ENCODE measurements around the gene RAD51B.

DNA sequence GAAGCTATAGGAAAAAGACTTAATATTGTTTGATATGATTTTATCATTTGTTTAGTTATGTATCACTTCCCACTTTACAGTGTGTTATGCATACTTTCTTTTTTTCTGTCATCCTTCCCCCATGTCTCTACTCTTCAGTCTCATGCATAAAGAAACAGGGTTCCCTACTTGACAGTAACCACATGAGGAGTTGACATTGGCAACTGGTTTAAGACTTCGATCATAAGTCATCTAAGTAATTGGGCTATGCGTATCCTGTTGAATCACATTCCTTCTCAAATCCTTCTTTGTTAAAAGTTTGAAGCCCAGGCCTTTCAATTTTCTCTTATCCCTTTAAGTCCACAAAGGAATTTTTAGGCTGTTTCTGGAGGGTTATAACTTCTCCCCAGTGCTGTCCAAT is 358.7 kb downstream of the RAD51B start:
- TF ChIP-seq, protein P1, sequence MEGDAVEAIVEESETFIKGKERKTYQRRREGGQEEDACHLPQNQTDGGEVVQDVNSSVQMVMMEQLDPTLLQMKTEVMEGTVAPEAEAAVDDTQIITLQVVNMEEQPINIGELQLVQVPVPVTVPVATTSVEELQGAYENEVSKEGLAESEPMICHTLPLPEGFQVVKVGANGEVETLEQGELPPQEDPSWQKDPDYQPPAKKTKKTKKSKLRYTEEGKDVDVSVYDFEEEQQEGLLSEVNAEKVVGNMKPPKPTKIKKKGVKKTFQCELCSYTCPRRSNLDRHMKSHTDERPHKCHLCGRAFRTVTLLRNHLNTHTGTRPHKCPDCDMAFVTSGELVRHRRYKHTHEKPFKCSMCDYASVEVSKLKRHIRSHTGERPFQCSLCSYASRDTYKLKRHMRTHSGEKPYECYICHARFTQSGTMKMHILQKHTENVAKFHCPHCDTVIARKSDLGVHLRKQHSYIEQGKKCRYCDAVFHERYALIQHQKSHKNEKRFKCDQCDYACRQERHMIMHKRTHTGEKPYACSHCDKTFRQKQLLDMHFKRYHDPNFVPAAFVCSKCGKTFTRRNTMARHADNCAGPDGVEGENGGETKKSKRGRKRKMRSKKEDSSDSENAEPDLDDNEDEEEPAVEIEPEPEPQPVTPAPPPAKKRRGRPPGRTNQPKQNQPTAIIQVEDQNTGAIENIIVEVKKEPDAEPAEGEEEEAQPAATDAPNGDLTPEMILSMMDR (IDR thresholded peaks at IDR 0.05), result no peak
- no peak for TF ChIP-seq POLR2A (IDR thresholded peaks at IDR 0.05)
- TF ChIP-seq POLR2AphosphoS5 (IDR thresholded peaks at IDR 0.05), result no peak
